HepG2 (cell line): ENCODE results near the gene LCN12. TPM values are rescaled to one million over a fixed set of nuclear protein-coding genes. Genes with fewer than 3 reads are reported as not detected.

Experiments used
- ATAC-seq: fragments of 200-7000 bp; cut with Tn5 transposase; 3 replicates; pipeline ENCODE4 v1.9.1; 2020; ENCODE audit warnings: mild to moderate bottlenecking, moderate library complexity
- BruUV-seq: library from RNA; stranded (reverse); fragments of 400-500 nt; replicated peaks from 2 replicates; lab custom pipeline; 2021; lab: Mats Ljungman, UMichigan
- CTCF ChIA-PET: fragments of 300-600 bp; formaldehyde crosslinking; extraction: SDS; loops from one replicate; lab custom pipeline; 2021; ENCODE audit warnings: low total read pairs, inconsistent platforms, low intra/inter-chr PET ratio; lab: Yijun Ruan, JAX
- POLR2A ChIA-PET: fragments of 350-600 bp; sonication (Branson Sonifier 250); formaldehyde crosslinking; loops from one replicate; lab custom pipeline; 2020; ENCODE audit warnings: antibody characterized with exemption, inconsistent platforms; lab: Yijun Ruan, JAX
- DNase-seq: peaks from one replicate; pipeline ENCODE4 v3.0.0-alpha.2; 2015; ENCODE audit warnings: low spot score
- FAIRE-seq: peaks from 3 replicates; lab custom pipeline; 2011; peaks lifted over from hg19 to GRCh38; lab: Jason Lieb, UNC
- H2AFZ ChIP-seq: one replicate; pipeline ENCODE4 v1.6.1; 2011; ENCODE audit warnings: low read length, inconsistent platforms
- H3K27ac ChIP-seq: fragments of 300-600 bp; 3 replicates; pipeline ENCODE4 v1.8.0; 2011; ENCODE audit warnings: mixed run types, mild to moderate bottlenecking, mixed read lengths, low read length, inconsistent platforms; ENCODE audit not compliant: insufficient read depth; ENCODE audit errors: extremely low read length
- H3K27me3 ChIP-seq, 2 experiments: fragments of 200-600 bp in 1 of 2; 2 replicates in 1 of 2; 3 replicates in 1 of 2; pipeline versions ENCODE4 v1.6.0 to v1.8.0; 2011; ENCODE audit warnings: low read length in 2 of 2, mild to moderate bottlenecking in 2 of 2, moderate library complexity in 2 of 2, inconsistent platforms in 1 of 2; ENCODE audit not compliant: insufficient read depth in 2 of 2, control insufficient read depth in 1 of 2
- H3K36me3 ChIP-seq, 2 experiments: fragments of 200-600 bp in 1 of 2; replicated peaks in 1 of 2; 2 replicates in 1 of 2; 3 replicates in 1 of 2; pipeline versions ENCODE4 v1.5.1 to v1.8.0; 2011; ENCODE audit warnings: low read length in 2 of 2, inconsistent platforms in 1 of 2; ENCODE audit not compliant: insufficient read depth in 2 of 2, control insufficient read depth in 1 of 2
- H3K4me1 ChIP-seq: 2 replicates; pipeline ENCODE4 v1.5.1; 2012; ENCODE audit warnings: low read length, inconsistent platforms; ENCODE audit not compliant: insufficient read depth
- H3K4me2 ChIP-seq: 2 replicates; pipeline ENCODE4 v1.6.0; 2011; ENCODE audit warnings: low read depth, low read length, inconsistent platforms
- H3K4me3 ChIP-seq, 3 experiments: fragments of 200-600 bp in 1 of 3; sonication (generic), shearing (Covaris generic) in 1 of 3; replicated peaks in 1 of 3; 2 replicates each; pipeline ENCODE4 v1.5.1; 2011 to 2016; ENCODE audit warnings: low read length in 3 of 3, inconsistent platforms in 2 of 3, low read depth in 2 of 3, mild to moderate bottlenecking in 2 of 3, control low read depth in 1 of 3, mixed read lengths in 1 of 3; ENCODE audit not compliant: insufficient read depth in 1 of 3
- H3K79me2 ChIP-seq: one replicate; pipeline ENCODE4 v1.6.1; 2011; ENCODE audit warnings: low read length, inconsistent platforms; ENCODE audit not compliant: insufficient read depth
- H3K9ac ChIP-seq: 2 replicates; pipeline ENCODE4 v1.6.0; 2011; ENCODE audit warnings: mild to moderate bottlenecking, low read depth, low read length, inconsistent platforms; ENCODE audit not compliant: insufficient read depth
- H3K9me3 ChIP-seq: 2 replicates; pipeline ENCODE4 v1.5.1; 2012; ENCODE audit warnings: mild to moderate bottlenecking, low read length
- H4K20me1 ChIP-seq: 2 replicates; pipeline ENCODE4 v1.6.0; 2011; ENCODE audit warnings: inconsistent platforms, mild to moderate bottlenecking, low read length, moderate library complexity; ENCODE audit not compliant: insufficient read depth
- PCBP1 ChIP-seq: fragments of 200-400 bp; formaldehyde crosslinking; IDR thresholded peaks from 2 replicates; pipeline ENCODE4 v1.6.1; 2017; ENCODE audit warnings: mild to moderate bottlenecking, low read depth, low read length, borderline replicate concordance
- RXRB ChIP-seq: IDR thresholded peaks from 2 replicates; pipeline ENCODE4 v1.6.1; 2016; ENCODE audit warnings: borderline replicate concordance, missing genetic modification reagents, missing compliant biosample characterization
- SAFB2 ChIP-seq: sonication (generic); formaldehyde crosslinking; IDR thresholded peaks from 2 replicates; pipeline ENCODE4 v1.5.1; 2020; ENCODE audit warnings: missing genetic modification reagents, low read depth, mild to moderate bottlenecking, borderline replicate concordance
- TAF1 ChIP-seq: sonication (generic); formaldehyde crosslinking; IDR thresholded peaks from 2 replicates; pipeline ENCODE4 v1.4.0; 2020; ENCODE audit warnings: missing genetic modification reagents
- ZIK1 ChIP-seq: sonication (generic); formaldehyde crosslinking; IDR thresholded peaks from 2 replicates; pipeline ENCODE4 v1.5.0; 2020; ENCODE audit warnings: mild to moderate bottlenecking, low read depth, missing genetic modification reagents, borderline replicate concordance
- ZNF460 ChIP-seq: sonication (generic); formaldehyde crosslinking; IDR thresholded peaks from 2 replicates; pipeline ENCODE4 v1.5.1; 2020; ENCODE audit warnings: missing genetic modification reagents, mild to moderate bottlenecking, borderline replicate concordance
- WGBS: methylation state at CpG from one replicate; pipeline ENCODE4 v1.1.6; 2017; ENCODE audit warnings: low lambda C conversion rate; 5-methylcytosine and 5-hydroxymethylcytosine counted together
- in situ Hi-C: cut with HindIII; loops from 2 replicates; pipeline ENCODE4 v1.10.0; 2017; ENCODE audit warnings: low pct_unique_long_range_greater_than_20kb; ENCODE audit not compliant: extremely low pct_ligation_motif_present
- intact Hi-C: fragments of 100-400 bp; cut with micrococcal nuclease; formaldehyde crosslinking; loops from one replicate; pipeline ENCODE4 v1.10.0; 2022; ENCODE audit not compliant: unreplicated experiment
- polyA plus RNA-seq, 8 experiments: library from polyadenylated mRNA; depleted of rRNA in 3 of 8; stranded (reverse) in 7 of 8; unstranded in 1 of 8; fragments of >200 nt; fragmentation: Illumina TruSeq in 4 of 8; extraction: Trizol in 4 of 8; gene quantifications; 2 replicates each; pipeline versions ENCODE4 v1.2.1 to v1.2.3, GENCODE V29; 2011 to 2016; ENCODE audit warnings: low read depth in 4 of 8, missing spikeins in 1 of 8, mixed read lengths in 1 of 8; ENCODE audit not compliant: insufficient read depth in 1 of 8
- total RNA-seq, 5 experiments: library from RNA; depleted of rRNA; stranded (reverse); fragments of >200 nt; fragmentation: Illumina TruSeq; extraction: Trizol; gene quantifications; 2 replicates each; pipeline ENCODE4 v1.2.3, GENCODE V29; 2016; ENCODE audit warnings: low read depth in 1 of 5

The LCN12 gene
- total and polyA plus RNA-seq, 2 of the 13 experiments (the other 11 are each of a cell fraction or from before 2014, with no cell fraction given): 3.4 to 6.9 TPM

DNA sequence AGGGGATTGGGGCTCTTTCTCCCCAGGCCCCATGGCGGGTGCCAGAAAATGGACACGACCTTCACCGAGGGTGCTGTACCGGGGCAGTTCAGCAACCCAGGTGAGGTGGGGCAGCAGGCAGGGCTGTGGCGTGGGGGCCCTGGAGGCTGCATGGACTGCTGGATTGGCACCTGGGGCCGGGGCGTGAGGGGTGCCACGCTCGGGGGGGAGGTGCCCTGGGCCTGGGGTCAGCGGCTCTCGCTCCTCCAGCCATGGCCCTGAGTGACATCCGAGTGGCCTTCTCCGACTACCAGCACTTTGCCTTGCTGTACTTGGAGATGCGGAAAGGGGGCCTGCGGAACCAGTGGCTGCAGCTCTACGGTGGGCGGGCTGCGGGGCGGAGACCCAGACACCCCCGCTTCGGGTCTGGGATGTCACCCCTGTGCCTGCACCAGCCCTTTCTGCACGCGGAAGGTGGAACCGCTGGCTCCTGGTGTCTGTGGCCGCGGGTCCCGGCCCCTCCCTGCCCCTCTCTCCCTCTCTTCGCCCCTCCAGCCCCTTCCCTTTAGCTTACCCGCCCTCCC lies 32.5 kb downstream of the LCN12 start:
- Histone ChIP-seq H3K27ac (no peak overlapping the region), H3K9ac (no peak overlapping the region), H3K27me3 (peaks cover 3 to 53% of the 10 kb centered on the region in 2 experiments; a peak in 3 of 5 replicates), H3K36me3 (no peaks in the 10 kb centered on the region), H3K79me2 (no peaks in the 10 kb centered on the region), H4K20me1 (no peaks in the 10 kb centered on the region), H3K9me3 (no peaks in the 10 kb centered on the region), H3K4me1 (peaks cover 44% of the 10 kb centered on the region), H3K4me2 (no peak overlapping the region), H2AFZ (no peak overlapping the region), H3K4me3 (no peak overlapping the region)
- POLR2A ChIA-PET: no interaction called here
- 28% methylated on average over 10 of the region's 29 CpGs for WGBS
- DNase-seq (no peak), FAIRE-seq (no peak), ATAC-seq (no peak)
- no TSS peak for BruUV-seq
- in situ Hi-C loops (no loop called here), intact Hi-C loops (no loop called here)
- TF ChIP-seq ZIK1 (CRISPR knock-in tag): no peak
- 0 out of 2 replicates have a peak, but pooled peaks have one; percentile 44 for TF ChIP-seq PCBP1
- no peak for TF ChIP-seq TAF1 (CRISPR knock-in tag)
- CTCF ChIA-PET: no interaction called here

DNA sequence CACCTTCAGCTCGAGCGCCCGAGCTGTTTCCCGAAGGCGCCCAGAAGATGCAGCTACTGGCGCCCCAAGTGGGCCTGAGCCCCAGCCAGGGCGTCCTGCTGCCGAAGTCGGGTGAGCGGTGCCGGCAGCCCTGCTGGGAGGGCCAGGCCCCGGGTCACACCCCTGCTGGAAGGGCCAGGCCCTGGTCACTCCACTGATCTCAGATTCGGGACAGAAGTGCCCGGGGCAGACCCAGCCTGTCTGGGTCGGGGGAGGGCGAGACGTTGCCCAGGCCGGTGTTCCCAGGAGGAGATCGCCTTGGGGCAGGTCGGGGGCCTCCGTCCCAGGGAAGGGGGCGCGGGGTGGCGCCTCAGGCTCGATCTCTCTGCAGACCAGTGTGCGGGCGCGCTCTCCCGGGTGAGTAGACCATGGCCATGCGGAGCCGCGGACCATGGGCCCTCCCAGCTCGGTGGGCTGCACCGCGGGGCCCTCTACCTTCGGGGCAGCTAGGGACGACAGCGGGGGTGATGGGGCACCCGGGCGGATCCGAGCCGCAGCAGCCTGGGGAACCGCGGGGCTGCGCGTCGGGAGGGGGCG lies 33.0 kb downstream of the LCN12 start:
- in situ Hi-C loops (no loop called here), intact Hi-C loops (no loop called here)
- H2AFZ ChIP-seq: no peak overlapping the region
- ATAC-seq (no peak), FAIRE-seq (no peak), DNase-seq (no peak)
- H3K9me3 ChIP-seq: no peaks in the 10 kb centered on the region
- ChIA-PET CTCF (no interaction called here), POLR2A (no interaction called here)
- 55% methylated on average over 13 of the region's 48 CpGs for WGBS
- H3K79me2 ChIP-seq: no peaks in the 10 kb centered on the region
- no peak overlapping the region for H3K9ac ChIP-seq
- H3K27me3 ChIP-seq: peaks cover 3 to 53% of the 10 kb centered on the region in 2 experiments; a peak in 3 of 5 replicates
- H4K20me1 ChIP-seq: no peaks in the 10 kb centered on the region
- H3K4me3 ChIP-seq: no peak overlapping the region
- no peak overlapping the region for H3K27ac ChIP-seq
- no peak overlapping the region for H3K4me2 ChIP-seq
- TF ChIP-seq ZNF460 (no peak), SAFB2 (CRISPR knock-in tag) (no peak), RXRB (CRISPR knock-in tag) (no peak)
- H3K4me1 ChIP-seq: peaks cover 44% of the 10 kb centered on the region
- no peaks in the 10 kb centered on the region for H3K36me3 ChIP-seq
- no TSS peak for BruUV-seq
